Activated naive CD8-positive, alpha-beta T cell treated with anti-CD3 and anti-CD28 coated beads, Interleukin-2, amount 50 U/mL, for 24 hours (primary cell): ENCODE measurements around the gene CLPTM1L.
A peak's percentile ranks its signal among the peaks of the same experiment; 100 is the strongest.

Experiments
- ATAC-seq: fragments of 150-1000 bp; cut with Tn5 transposase; one replicate; pipeline ENCODE4 v1.10.0; 2021
- DNase-seq: peaks from one replicate; pipeline ENCODE4 v3.0.0; 2021
- H3K27ac Mint-ChIP-seq: one replicate; pipeline ENCODE4 v1.8.0; 2021; ENCODE audit warnings: mild to moderate bottlenecking, mixed read lengths
- H3K27me3 Mint-ChIP-seq: one replicate; pipeline ENCODE4 v1.8.0; 2021; ENCODE audit warnings: mixed read lengths
- H3K36me3 Mint-ChIP-seq: one replicate; pipeline ENCODE4 v1.8.0; 2021; ENCODE audit warnings: low read depth, mixed read lengths
- H3K4me1 Mint-ChIP-seq: one replicate; pipeline ENCODE4 v1.8.0; 2021; ENCODE audit warnings: mixed read lengths
- H3K4me3 Mint-ChIP-seq: one replicate; pipeline ENCODE4 v1.8.0; 2021; ENCODE audit warnings: mild to moderate bottlenecking, moderate library complexity, mixed read lengths
- H3K9me3 Mint-ChIP-seq: one replicate; pipeline ENCODE4 v1.8.0; 2021; ENCODE audit warnings: mixed read lengths

The CLPTM1L gene

DNA sequence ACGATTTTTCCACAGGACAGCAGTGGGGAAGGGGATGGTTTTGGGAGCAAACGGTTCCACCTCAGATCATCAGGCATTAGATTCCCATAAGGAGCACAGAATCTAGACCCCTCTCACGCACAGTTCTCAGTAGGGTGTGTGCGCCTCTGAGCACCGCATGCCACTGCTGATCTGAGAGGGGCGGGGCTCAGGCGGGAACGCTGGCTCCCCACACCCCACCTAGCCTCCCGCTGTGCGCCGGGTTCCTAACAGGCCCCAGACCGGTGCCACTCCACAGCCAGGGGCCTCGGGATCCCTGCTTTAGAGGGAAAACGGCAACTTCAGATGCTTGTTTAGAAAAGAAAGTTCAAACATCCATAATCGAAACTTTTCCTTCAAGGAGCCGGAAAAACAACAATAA lies 70.4 kb downstream of the CLPTM1L start:
- H3K4me3 Mint-ChIP-seq, result no peak overlapping the region
- ATAC-seq (no peak), DNase-seq (no peak)
- no peak overlapping the region for H3K27ac Mint-ChIP-seq
- H3K9me3 Mint-ChIP-seq, result no peaks in the 10 kb centered on the region
- peaks cover 3% of the 10 kb centered on the region for H3K4me1 Mint-ChIP-seq
- H3K27me3 Mint-ChIP-seq, result no peaks in the 10 kb centered on the region
- peaks cover 12% of the 10 kb centered on the region for H3K36me3 Mint-ChIP-seq

DNA sequence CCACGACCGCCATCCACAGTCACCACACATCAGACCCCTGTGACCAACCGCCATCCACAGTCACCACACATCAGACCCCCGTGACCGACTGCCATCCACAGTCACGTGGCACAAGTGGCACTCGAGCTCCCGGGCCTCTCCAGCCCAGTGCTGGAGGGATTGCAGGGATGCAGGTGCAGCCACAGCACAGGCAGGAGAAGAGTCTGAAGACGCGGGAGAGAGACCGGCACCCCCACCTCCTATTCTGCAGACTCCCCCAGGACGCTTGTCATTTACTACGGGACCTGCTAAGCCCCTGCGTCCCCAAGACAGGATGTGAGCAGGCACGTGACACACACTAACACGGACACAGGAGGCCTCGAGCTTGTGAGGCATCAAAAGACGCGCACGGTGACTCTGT lies 71.2 kb downstream of the CLPTM1L start:
- peaks cover 9% of the 10 kb centered on the region for H3K4me1 Mint-ChIP-seq
- no peak overlapping the region for H3K27ac Mint-ChIP-seq
- no peak overlapping the region for H3K4me3 Mint-ChIP-seq
- no peak for ATAC-seq
- DNase-seq, result no peak
- H3K27me3 Mint-ChIP-seq, result no peaks in the 10 kb centered on the region
- H3K36me3 Mint-ChIP-seq, result peaks cover 11% of the 10 kb centered on the region
- no peaks in the 10 kb centered on the region for H3K9me3 Mint-ChIP-seq

DNA sequence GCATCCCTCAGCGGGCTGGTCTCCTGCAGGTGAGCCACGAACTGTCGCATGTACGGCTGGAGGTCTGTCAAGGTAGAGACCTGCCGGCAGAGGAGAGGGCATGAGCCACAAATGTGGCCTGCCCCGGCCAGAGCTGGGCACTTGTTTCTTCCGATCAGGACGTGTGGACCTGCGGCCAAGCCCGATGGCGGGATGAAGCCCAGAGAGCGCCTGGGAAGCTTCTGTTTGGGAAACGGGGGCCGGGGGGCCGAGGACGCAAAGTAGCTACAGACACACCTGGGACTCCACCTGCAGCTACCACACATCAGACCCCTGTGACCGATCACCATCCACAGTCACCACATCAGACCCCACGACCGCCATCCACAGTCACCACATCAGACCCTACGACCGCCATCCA lies 72.7 kb downstream of the CLPTM1L start:
- peaks cover 17% of the 10 kb centered on the region for H3K4me1 Mint-ChIP-seq
- no peak for DNase-seq
- H3K27ac Mint-ChIP-seq, result no peak overlapping the region
- no peaks in the 10 kb centered on the region for H3K9me3 Mint-ChIP-seq
- H3K27me3 Mint-ChIP-seq, result no peaks in the 10 kb centered on the region
- H3K4me3 Mint-ChIP-seq, result no peak overlapping the region
- peaks cover 8% of the 10 kb centered on the region for H3K36me3 Mint-ChIP-seq
- no peak for ATAC-seq

DNA sequence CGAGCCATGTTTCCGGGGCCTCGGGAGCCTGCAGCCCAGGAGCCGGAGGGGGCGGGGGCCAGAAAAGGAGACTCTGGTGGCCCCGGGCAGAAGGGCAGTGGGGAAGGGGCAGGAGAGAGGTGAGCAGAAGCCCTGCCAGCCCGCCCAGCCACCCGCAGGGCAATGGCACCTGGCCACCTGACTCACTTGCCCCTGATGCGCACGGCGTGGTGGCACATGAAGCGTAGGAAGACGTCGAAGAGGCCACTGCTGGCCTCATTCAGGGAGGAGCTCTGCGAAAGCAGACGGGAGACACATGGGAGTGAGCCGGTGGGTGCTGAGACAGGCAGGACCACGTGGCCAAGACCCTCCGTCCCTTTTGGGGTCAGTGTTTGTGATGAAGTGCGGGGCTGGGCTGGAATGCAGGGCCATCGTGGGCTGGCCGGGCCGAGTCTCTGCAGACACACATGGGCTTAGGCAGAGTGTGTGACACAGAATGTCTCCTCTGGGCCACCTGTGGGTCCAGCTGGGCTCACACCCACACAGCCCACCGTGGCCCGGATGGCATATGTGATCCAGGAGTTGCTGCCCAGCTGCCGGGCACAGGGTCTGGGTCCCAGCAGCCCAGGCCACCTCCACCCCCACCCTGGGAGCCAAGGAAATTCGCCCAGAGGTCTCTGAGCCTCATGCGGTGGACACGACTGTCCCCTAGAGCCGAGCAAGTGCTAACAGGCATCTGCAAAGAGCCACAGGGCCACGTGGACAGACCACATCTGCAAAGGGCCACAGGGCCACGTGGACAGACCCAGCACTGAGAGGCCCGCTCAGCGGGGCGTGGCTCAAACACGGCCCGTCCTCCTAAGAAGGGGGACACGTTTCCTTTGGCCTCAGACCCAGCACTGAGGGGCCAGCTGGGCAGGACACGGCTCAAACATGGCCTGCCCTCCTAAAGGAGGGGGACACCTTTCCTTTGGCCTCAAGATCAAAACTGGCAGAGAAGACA lies 73.7 kb downstream of the CLPTM1L start:
- Mint-ChIP-seq H3K27ac (no peak overlapping the region), H3K36me3 (peaks cover 15% of the 10 kb centered on the region), H3K27me3 (no peaks in the 10 kb centered on the region), H3K4me1 (peaks cover 17% of the 10 kb centered on the region), H3K4me3 (no peak overlapping the region), H3K9me3 (no peaks in the 10 kb centered on the region)
- ATAC-seq (no peak), DNase-seq (no peak)

DNA sequence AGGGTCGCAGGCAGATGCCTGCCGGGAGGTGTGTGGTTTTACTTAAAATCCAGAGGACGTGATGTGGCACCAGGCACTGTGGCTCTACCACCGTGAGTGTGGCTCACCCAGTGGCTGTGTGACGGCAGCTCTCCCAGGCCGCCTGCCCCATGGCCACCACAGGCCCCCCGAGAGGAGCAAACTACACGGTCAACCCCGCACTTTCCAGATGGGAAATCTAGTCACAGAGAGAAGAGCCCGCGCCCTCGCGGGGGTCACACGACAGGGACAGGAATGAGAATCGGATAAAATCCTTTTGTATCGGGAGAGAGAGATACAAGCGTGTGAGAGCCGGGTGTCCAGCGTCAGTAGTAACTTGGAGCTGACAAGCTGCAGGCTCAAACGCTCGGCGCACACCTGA lies 74.5 kb downstream of the CLPTM1L start:
- Mint-ChIP-seq H3K4me1 (peaks cover 17% of the 10 kb centered on the region), H3K4me3 (no peak overlapping the region), H3K27ac (no peak overlapping the region), H3K27me3 (no peaks in the 10 kb centered on the region), H3K36me3 (peaks cover 15% of the 10 kb centered on the region), H3K9me3 (no peaks in the 10 kb centered on the region)
- no peak for ATAC-seq
- DNase-seq, result no peak

DNA sequence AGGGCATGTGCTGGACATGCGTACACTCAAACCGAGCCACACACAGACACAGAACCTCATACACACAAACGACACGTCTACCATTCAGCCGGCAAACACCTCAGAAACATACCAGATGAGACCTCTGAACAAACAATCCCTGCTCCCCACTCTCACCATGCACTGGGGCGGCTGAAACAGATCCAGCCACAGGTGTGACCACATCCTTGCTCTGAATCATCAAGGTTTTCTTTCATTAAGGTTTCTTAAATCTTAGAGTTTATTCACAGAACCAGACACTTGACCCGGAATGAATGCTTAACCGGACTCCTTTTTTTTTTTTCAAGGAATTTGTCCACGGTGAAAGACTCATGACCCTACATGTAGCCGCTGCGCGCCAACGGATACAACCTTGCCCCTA lies 76.2 kb downstream of the CLPTM1L start:
- H3K36me3 Mint-ChIP-seq, result peaks cover 15% of the 10 kb centered on the region
- no peaks in the 10 kb centered on the region for H3K9me3 Mint-ChIP-seq
- no peak overlapping the region for H3K27ac Mint-ChIP-seq

DNA sequence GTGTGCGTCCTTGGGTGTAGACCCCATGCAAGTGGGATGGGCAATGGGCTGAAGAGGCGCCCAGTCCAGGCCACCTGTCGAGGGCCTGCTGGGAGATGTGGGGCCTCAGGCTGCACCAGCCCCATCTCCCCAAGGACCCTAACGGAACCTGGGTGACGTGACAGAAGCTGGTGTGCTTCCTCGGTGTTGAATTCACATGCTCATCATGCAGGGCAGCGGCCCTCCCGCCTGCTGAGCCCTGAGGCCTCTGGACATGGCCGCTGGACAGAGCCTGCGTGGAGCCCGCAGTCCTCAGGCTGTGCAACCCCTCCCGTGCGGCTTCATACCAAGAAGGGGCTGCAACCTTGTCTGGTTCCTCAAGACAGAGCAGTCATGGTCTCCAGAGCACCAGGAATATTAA lies 76.8 kb downstream of the CLPTM1L start:
- DNase-seq (no peak), ATAC-seq (no peak)
- Mint-ChIP-seq H3K27ac (no peak overlapping the region), H3K4me3 (no peak overlapping the region), H3K27me3 (no peaks in the 10 kb centered on the region), H3K4me1 (peaks cover 15% of the 10 kb centered on the region), H3K36me3 (peaks cover 15% of the 10 kb centered on the region), H3K9me3 (no peaks in the 10 kb centered on the region)

More for the DNA sequence above, 76.2 kb downstream of the CLPTM1L start:
- ATAC-seq (peak; percentile 63), DNase-seq (peak; percentile 34)
- no peak overlapping the region for H3K4me3 Mint-ChIP-seq
- H3K4me1 Mint-ChIP-seq, result peaks cover 15% of the 10 kb centered on the region
- no peaks in the 10 kb centered on the region for H3K27me3 Mint-ChIP-seq
